ENCODE data around the gene PSMB8. TPM values are rescaled to one million over a fixed set of nuclear protein-coding genes. Genes with fewer than 3 reads are reported as not detected.

Gene PSMB8
- polyA plus RNA-seq, 1 experiment = 62.0 TPM

GRCh38 chr6:32830017-32830416 is 13.8 kb downstream of the PSMB8 start:
- Histone ChIP-seq H3K27me3 (ENCODE audit: control insufficient read depth, insufficient read depth, low read length) (no peaks in the 10 kb centered on the region), H3K4me3 (ENCODE audit: low read depth, low read length) (no peak overlapping the region), H3K9me3 (ENCODE audit: control insufficient read depth, insufficient read depth, low read length) (no peaks in the 10 kb centered on the region), H3K27ac (ENCODE audit: low read depth, low read length) (no peak overlapping the region)
- CTCF ChIA-PET = no interaction called here
- POLR2A ChIA-PET = no interaction called here
- TF ChIP-seq, protein P1, sequence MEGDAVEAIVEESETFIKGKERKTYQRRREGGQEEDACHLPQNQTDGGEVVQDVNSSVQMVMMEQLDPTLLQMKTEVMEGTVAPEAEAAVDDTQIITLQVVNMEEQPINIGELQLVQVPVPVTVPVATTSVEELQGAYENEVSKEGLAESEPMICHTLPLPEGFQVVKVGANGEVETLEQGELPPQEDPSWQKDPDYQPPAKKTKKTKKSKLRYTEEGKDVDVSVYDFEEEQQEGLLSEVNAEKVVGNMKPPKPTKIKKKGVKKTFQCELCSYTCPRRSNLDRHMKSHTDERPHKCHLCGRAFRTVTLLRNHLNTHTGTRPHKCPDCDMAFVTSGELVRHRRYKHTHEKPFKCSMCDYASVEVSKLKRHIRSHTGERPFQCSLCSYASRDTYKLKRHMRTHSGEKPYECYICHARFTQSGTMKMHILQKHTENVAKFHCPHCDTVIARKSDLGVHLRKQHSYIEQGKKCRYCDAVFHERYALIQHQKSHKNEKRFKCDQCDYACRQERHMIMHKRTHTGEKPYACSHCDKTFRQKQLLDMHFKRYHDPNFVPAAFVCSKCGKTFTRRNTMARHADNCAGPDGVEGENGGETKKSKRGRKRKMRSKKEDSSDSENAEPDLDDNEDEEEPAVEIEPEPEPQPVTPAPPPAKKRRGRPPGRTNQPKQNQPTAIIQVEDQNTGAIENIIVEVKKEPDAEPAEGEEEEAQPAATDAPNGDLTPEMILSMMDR (IDR thresholded peaks at IDR 0.05; ENCODE audit: low read depth, low read length) = no peak
- DNase-seq (ENCODE audit: low read depth, low spot score) = no peak

DNA sequence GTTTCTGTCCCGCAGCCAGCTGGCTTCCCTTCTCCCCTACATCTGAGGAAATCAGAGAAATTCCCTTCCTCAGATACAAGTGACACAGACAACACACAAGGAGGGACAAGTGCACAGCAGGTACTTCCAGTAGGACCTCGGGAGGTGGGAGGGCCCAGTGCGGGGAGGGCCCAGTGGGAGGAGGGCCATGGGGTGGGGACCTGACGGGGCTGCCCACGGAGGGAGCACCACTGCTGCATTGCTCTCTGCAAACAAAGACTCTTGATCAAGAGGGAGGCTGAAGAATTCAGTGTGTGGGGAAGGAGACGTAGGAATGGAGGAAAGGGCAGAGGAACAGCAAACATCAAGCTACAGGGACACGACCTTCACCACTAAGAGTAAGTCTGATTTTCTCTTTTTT is 14.4 kb downstream of the PSMB8 start:
- Histone ChIP-seq H3K27ac (ENCODE audit: low read depth, low read length) (no peak overlapping the region), H3K9me3 (ENCODE audit: control insufficient read depth, insufficient read depth, low read length) (no peaks in the 10 kb centered on the region), H3K27me3 (ENCODE audit: control insufficient read depth, insufficient read depth, low read length) (no peaks in the 10 kb centered on the region), H3K4me3 (ENCODE audit: low read depth, low read length) (no peak overlapping the region)
- DNase-seq (ENCODE audit: low read depth, low spot score) = no peak
- CTCF ChIA-PET = interaction anchor here (5.7 kb wide), 1 partner anchor 39 kb away, joined by 87 read pairs; no protein-coding TSS in a partner anchor
- TF ChIP-seq, protein P1 (IDR thresholded peaks at IDR 0.05; ENCODE audit: low read depth, low read length) = no peak
- POLR2A ChIA-PET = no interaction called here

DNA sequence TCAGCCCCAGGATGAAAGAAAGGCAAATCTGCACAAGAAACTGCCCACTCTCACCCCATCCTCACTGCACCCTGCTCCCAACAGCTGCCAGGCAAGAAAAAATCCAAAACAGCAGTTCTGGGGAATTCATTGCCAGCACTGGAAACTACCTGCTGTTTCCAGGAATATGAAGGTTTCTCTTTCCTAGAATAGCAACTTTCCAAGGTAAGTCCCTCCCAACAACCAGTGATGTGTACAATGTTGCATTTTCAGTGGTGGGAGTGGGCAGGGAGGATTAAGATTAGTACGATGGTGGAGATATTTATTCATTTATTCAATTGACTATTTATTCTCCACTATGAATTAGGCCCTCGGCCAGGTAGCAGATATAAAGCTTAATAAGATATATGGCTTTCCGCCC is 16.8 kb downstream of the PSMB8 start:
- Histone ChIP-seq H3K27ac (ENCODE audit: low read depth, low read length) (no peak overlapping the region), H3K27me3 (ENCODE audit: control insufficient read depth, insufficient read depth, low read length) (no peaks in the 10 kb centered on the region), H3K4me3 (ENCODE audit: low read depth, low read length) (no peak overlapping the region), H3K9me3 (ENCODE audit: control insufficient read depth, insufficient read depth, low read length) (no peaks in the 10 kb centered on the region)
- ChIA-PET POLR2A (no interaction called here), CTCF (interaction anchor here (1.1 to 10.3 kb wide), 5 partner anchors 12 to 41 kb away, joined by 3 to 103 read pairs (median 8); partner anchors contain the start of genes PSMB9, TAP1 and TAP2)
- no peak for DNase-seq (ENCODE audit: low read depth, low spot score)
- TF ChIP-seq, protein P1 (IDR thresholded peaks at IDR 0.05; ENCODE audit: low read depth, low read length) = no peak

DNA sequence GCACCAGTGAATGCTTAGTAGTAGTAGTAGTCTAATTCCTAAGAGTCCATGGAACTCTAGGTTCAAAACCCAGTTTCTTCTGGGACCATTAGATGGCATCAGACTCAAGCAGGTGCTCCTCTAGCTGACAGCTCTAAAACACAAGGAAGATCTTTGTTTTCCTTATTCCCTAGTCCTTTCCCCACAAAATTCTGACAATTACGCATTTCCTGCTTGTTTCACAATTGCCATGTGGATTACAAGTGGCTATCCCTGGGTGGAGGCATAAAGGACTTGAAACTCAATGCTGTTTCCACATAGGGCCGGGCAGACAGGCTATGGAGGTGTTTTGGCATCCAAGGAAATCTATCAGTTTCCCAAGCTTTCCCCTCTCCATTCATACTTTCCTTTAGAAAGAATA is 17.9 kb downstream of the PSMB8 start:
- no peak overlapping the region for H3K27ac ChIP-seq (ENCODE audit: low read depth, low read length)
- POLR2A ChIA-PET = interaction anchor here (0.8 to 1.5 kb wide), 2 partner anchors 12 to 146 kb away, joined by 3 to 5 read pairs; partner anchors contain the start of gene TAP2

GRCh38 chr6:32819729-32820128 is 24.1 kb downstream of the PSMB8 start:
- no peak overlapping the region for H3K27ac ChIP-seq (ENCODE audit: low read depth, low read length)
- POLR2A ChIA-PET = no interaction called here
- TF ChIP-seq, protein P1 (IDR thresholded peaks at IDR 0.05; ENCODE audit: low read depth, low read length) = no peak
- H3K4me3 ChIP-seq (ENCODE audit: low read depth, low read length) = no peak overlapping the region
- peaks cover 11% of the 10 kb centered on the region for H3K27me3 ChIP-seq (ENCODE audit: control insufficient read depth, insufficient read depth, low read length)
- CTCF ChIA-PET = interaction anchor here (4.5 to 10.3 kb wide), 2 partner anchors 19 to 48 kb away, joined by 24 to 103 read pairs; partner anchors contain the start of gene TAP2
- no peak for DNase-seq (ENCODE audit: low read depth, low spot score)
- H3K9me3 ChIP-seq (ENCODE audit: control insufficient read depth, insufficient read depth, low read length) = no peaks in the 10 kb centered on the region

More for the DNA sequence above, 17.9 kb downstream of the PSMB8 start:
- DNase-seq (ENCODE audit: low read depth, low spot score) = no peak
- Histone ChIP-seq H3K9me3 (ENCODE audit: control insufficient read depth, insufficient read depth, low read length) (no peaks in the 10 kb centered on the region), H3K4me3 (ENCODE audit: low read depth, low read length) (no peak overlapping the region), H3K27me3 (ENCODE audit: control insufficient read depth, insufficient read depth, low read length) (no peaks in the 10 kb centered on the region)
- TF ChIP-seq, protein P1 (IDR thresholded peaks at IDR 0.05; ENCODE audit: low read depth, low read length) = peak; percentile 52
- CTCF ChIA-PET = interaction anchor here (0.6 to 10.3 kb wide), 9 partner anchors 13 to 159 kb away, joined by 3 to 103 read pairs (median 5); partner anchors contain the start of genes PSMB9, TAP1 and TAP2
